Fibroblast of pulmonary artery (primary cell): ENCODE data around the gene C3orf80.
A peak's percentile ranks its signal among the peaks of the same experiment; 100 is the strongest.
"Not testable (repeated sequence)": the region's sequence is repeated elsewhere in the genome, so short reads cannot be mapped to it uniquely, and the experiment has no call there.

ENCODE experiments used
- DNase-seq: peaks from one replicate; pipeline ENCODE4 v3.0.0-alpha.2; 2010; ENCODE audit warnings: low read depth
- H3K4me3 ChIP-seq: replicated peaks from 2 replicates; pipeline ENCODE4 v1.5.1; 2011; ENCODE audit warnings: low read depth, mild to moderate bottlenecking, control low read depth, low read length, moderate library complexity
- CTCF ChIP-seq: IDR thresholded peaks from 2 replicates; pipeline ENCODE4 v1.5.1; 2011; ENCODE audit warnings: mild to moderate bottlenecking, control low read depth, low read length, inconsistent platforms; ENCODE audit errors: missing control alignments

The C3orf80 gene

GRCh38 chr3:160196511-160197104, 28.6 kb upstream of the C3orf80 start:
- TF ChIP-seq CTCF, result no peak
- no peak overlapping the region for H3K4me3 ChIP-seq
- peak; percentile 72 for DNase-seq

- TF ChIP-seq CTCF, result no peak
- no peak overlapping the region for H3K4me3 ChIP-seq
- DNase-seq, result no peak
Observed at GRCh38 chr3:160199108-160199507, 26.1 kb upstream of the C3orf80 start.

- no peak for TF ChIP-seq CTCF
- DNase-seq, result peak; percentile 33
- no peak overlapping the region for H3K4me3 ChIP-seq
Observed at GRCh38 chr3:160200353-160200752, 24.9 kb upstream of the C3orf80 start.

- not testable (repeated sequence) for H3K4me3 ChIP-seq
- peak; percentile 32 for DNase-seq
Observed at GRCh38 chr3:160204396-160205011, 20.7 kb upstream of the C3orf80 start.

- peak; percentile 29 for DNase-seq
- no peak for TF ChIP-seq CTCF
- no peak overlapping the region for H3K4me3 ChIP-seq
Observed at GRCh38 chr3:160205606-160206005, 19.6 kb upstream of the C3orf80 start.

- DNase-seq, result no peak
- no peak for TF ChIP-seq CTCF
- H3K4me3 ChIP-seq, result no peak overlapping the region
Observed at GRCh38 chr3:160210341-160210740, 14.9 kb upstream of the C3orf80 start.

- peak; percentile 58 for TF ChIP-seq CTCF
- no peak overlapping the region for H3K4me3 ChIP-seq
- DNase-seq, result peak; percentile 81
Observed at GRCh38 chr3:160210799-160211221, 14.4 kb upstream of the C3orf80 start.
